OCI-LY7 (cell line): Measurements from ENCODE around the gene LONRF3.

Source experiments
- EZH2phosphoT487 ChIP-seq: fragments of 200-600 bp; sonication (generic); IDR thresholded peaks from 2 replicates; pipeline ENCODE4 v1.6.1; 2018; ENCODE audit warnings: low read depth, borderline replicate concordance, mild to moderate bottlenecking, mixed run types, antibody characterized with exemption, low read length, moderate library complexity, mixed read lengths
- TF ChIP-seq, protein P1 (sequence below): fragments of 200-600 bp; sonication (generic); conservative IDR thresholded peaks from 2 replicates; pipeline ENCODE4 v1.5.1; 2014; ENCODE audit warnings: mild to moderate bottlenecking, antibody characterized with exemption, low read length, moderate library complexity, mixed read lengths

DNA sequence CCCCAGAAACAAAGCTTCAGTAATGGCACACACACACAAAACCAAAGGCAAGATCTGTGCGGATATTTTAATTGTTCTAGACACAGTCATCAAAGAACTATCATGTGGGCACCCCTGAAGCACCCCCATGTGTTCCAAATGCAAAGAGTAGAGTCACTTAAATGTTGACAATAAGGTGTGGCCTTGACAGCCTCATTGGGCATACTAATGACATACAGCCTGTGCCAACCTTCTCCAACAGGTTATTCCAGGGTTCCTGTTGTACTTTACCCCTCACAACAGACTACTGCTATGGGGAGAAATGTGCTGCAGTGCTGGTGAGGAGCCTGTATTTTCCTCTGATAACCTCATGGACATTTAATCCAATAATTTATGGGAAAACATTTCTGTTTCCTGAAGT lies 68.6 kb downstream of the LONRF3 start:
- TF ChIP-seq, protein P1, sequence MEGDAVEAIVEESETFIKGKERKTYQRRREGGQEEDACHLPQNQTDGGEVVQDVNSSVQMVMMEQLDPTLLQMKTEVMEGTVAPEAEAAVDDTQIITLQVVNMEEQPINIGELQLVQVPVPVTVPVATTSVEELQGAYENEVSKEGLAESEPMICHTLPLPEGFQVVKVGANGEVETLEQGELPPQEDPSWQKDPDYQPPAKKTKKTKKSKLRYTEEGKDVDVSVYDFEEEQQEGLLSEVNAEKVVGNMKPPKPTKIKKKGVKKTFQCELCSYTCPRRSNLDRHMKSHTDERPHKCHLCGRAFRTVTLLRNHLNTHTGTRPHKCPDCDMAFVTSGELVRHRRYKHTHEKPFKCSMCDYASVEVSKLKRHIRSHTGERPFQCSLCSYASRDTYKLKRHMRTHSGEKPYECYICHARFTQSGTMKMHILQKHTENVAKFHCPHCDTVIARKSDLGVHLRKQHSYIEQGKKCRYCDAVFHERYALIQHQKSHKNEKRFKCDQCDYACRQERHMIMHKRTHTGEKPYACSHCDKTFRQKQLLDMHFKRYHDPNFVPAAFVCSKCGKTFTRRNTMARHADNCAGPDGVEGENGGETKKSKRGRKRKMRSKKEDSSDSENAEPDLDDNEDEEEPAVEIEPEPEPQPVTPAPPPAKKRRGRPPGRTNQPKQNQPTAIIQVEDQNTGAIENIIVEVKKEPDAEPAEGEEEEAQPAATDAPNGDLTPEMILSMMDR = no peak
- TF ChIP-seq EZH2phosphoT487 = no peak
